IMR-90 (cell line): ENCODE data around the gene TSTD2. TPM values are rescaled to one million over a fixed set of nuclear protein-coding genes. Genes with fewer than 3 reads are reported as not detected.

ENCODE experiments used
- ATAC-seq: fragments of 200-7000 bp; cut with Tn5 transposase; 2 replicates; pipeline ENCODE4 v1.9.1; 2020; ENCODE audit warnings: low read depth, mild to moderate bottlenecking, moderate library complexity
- BruUV-seq: library from RNA; stranded (reverse); fragments of 400-500 nt; replicated peaks from 2 replicates; lab custom pipeline; 2021; lab: Mats Ljungman, UMichigan
- CTCF ChIA-PET: fragments of 300-600 bp; formaldehyde crosslinking; extraction: SDS; loops from one replicate; lab custom pipeline; 2021; ENCODE audit warnings: antibody characterized with exemption; lab: Yijun Ruan, JAX
- POLR2A ChIA-PET: fragments of 300-600 bp; sonication (Branson Sonifier 250); formaldehyde crosslinking; loops from one replicate; lab custom pipeline; 2022; ENCODE audit warnings: antibody characterized with exemption; ENCODE audit not compliant: unreplicated experiment; lab: Charles Lee
- DNase-seq: peaks from one replicate; pipeline ENCODE4 v3.0.0; 2013
- H2AFZ ChIP-seq: replicated peaks from 2 replicates; pipeline ENCODE3; 2013; ENCODE audit warnings: low read length, mild to moderate bottlenecking; ENCODE audit not compliant: poor library complexity
- H2AK5ac ChIP-seq: 2 replicates; pipeline ENCODE4 v1.6.1; 2013; ENCODE audit warnings: low read depth, low read length, inconsistent platforms
- H2AK9ac ChIP-seq: replicated peaks from 2 replicates; pipeline ENCODE3; 2013; ENCODE audit warnings: mild to moderate bottlenecking, low read depth, low read length, moderate library complexity; ENCODE audit not compliant: poor library complexity
- H2BK120ac ChIP-seq: 2 replicates; pipeline ENCODE4 v1.6.1; 2013; ENCODE audit warnings: low read depth, low read length, inconsistent platforms
- H2BK15ac ChIP-seq: 3 replicates; pipeline ENCODE4 v1.6.1; 2013; ENCODE audit warnings: low read depth, low read length, inconsistent platforms
- H2BK20ac ChIP-seq: 2 replicates; pipeline ENCODE4 v1.6.1; 2013; ENCODE audit warnings: low read depth, mild to moderate bottlenecking, inconsistent platforms, low read length, moderate library complexity
- H2BK5ac ChIP-seq: 2 replicates; pipeline ENCODE4 v1.6.1; 2013; ENCODE audit warnings: mild to moderate bottlenecking, low read depth, low read length, inconsistent platforms; ENCODE audit not compliant: poor library complexity, severe bottlenecking
- H3K14ac ChIP-seq: replicated peaks from 2 replicates; pipeline ENCODE4 v1.6.1; 2013; ENCODE audit warnings: low read depth, low read length, inconsistent platforms
- H3K18ac ChIP-seq: 2 replicates; pipeline ENCODE4 v1.6.1; 2013; ENCODE audit warnings: low read depth, low read length, control low read depth
- H3K23ac ChIP-seq: 2 replicates; pipeline ENCODE4 v1.6.1; 2013; ENCODE audit warnings: low read depth, low read length, inconsistent platforms
- H3K27ac ChIP-seq: 2 replicates; pipeline ENCODE4 v1.5.1; 2013; ENCODE audit warnings: mild to moderate bottlenecking, control low read depth, low read length; ENCODE audit not compliant: insufficient read depth
- H3K27me3 ChIP-seq: 2 replicates; pipeline ENCODE4 v1.6.1; 2013; ENCODE audit warnings: low read length; ENCODE audit not compliant: control insufficient read depth, insufficient read depth
- H3K36me3 ChIP-seq: 2 replicates; pipeline ENCODE4 v1.6.1; 2013; ENCODE audit warnings: low read length, mixed read lengths; ENCODE audit not compliant: control insufficient read depth, insufficient read depth
- H3K4ac ChIP-seq: 2 replicates; pipeline ENCODE4 v1.6.1; 2013; ENCODE audit warnings: low read depth, low read length, inconsistent platforms
- H3K4me1 ChIP-seq: 2 replicates; pipeline ENCODE4 v1.6.1; 2013; ENCODE audit warnings: low read length, mixed read lengths; ENCODE audit not compliant: control insufficient read depth, insufficient read depth
- H3K4me2 ChIP-seq: 2 replicates; pipeline ENCODE4 v1.6.1; 2013; ENCODE audit warnings: low read depth, mild to moderate bottlenecking, control low read depth, low read length, moderate library complexity
- H3K4me3 ChIP-seq: 2 replicates; pipeline ENCODE4 v1.5.1; 2013; ENCODE audit warnings: low read depth, mild to moderate bottlenecking, control low read depth, low read length, moderate library complexity; ENCODE audit not compliant: insufficient read depth
- H3K56ac ChIP-seq: 2 replicates; pipeline ENCODE4 v1.6.1; 2013; ENCODE audit warnings: low read length, inconsistent platforms; ENCODE audit not compliant: insufficient read depth; ENCODE audit errors: extremely low read depth
- H3K79me1 ChIP-seq, 2 experiments: 2 replicates each; pipeline ENCODE4 v1.6.1; 2013; ENCODE audit warnings: low read length in 2 of 2, inconsistent platforms in 1 of 2, low read depth in 1 of 2
- H3K9ac ChIP-seq: 2 replicates; pipeline ENCODE4 v1.6.1; 2013; ENCODE audit warnings: low read depth, low read length, control low read depth
- H3K9me1 ChIP-seq: 2 replicates; pipeline ENCODE4 v1.6.1; 2013; ENCODE audit warnings: low read length, inconsistent platforms; ENCODE audit not compliant: insufficient read depth
- H3K9me3 ChIP-seq: 2 replicates; pipeline ENCODE4 v1.6.1; 2013; ENCODE audit warnings: low read length; ENCODE audit not compliant: control insufficient read depth, insufficient read depth
- H4K20me1 ChIP-seq: 2 replicates; pipeline ENCODE4 v1.6.1; 2013; ENCODE audit warnings: low read length, inconsistent platforms; ENCODE audit not compliant: insufficient read depth
- H4K5ac ChIP-seq: 2 replicates; pipeline ENCODE4 v1.6.1; 2013; ENCODE audit warnings: mild to moderate bottlenecking, low read depth, low read length, control low read depth
- H4K8ac ChIP-seq, 2 experiments: 2 replicates each; pipeline ENCODE4 v1.6.1; 2013; ENCODE audit warnings: low read depth in 2 of 2, low read length in 2 of 2, control low read depth in 1 of 2, inconsistent platforms in 1 of 2
- H4K91ac ChIP-seq: 2 replicates; pipeline ENCODE4 v1.6.1; 2013; ENCODE audit warnings: low read depth, low read length, inconsistent platforms; ENCODE audit not compliant: insufficient read depth
- BHLHE40 ChIP-seq: fragments of 150-350 bp; IDR thresholded peaks from 2 replicates; pipeline ENCODE4 v1.6.1; 2016; ENCODE audit warnings: mild to moderate bottlenecking, low read depth, low read length
- CEBPB ChIP-seq: IDR thresholded peaks from 2 replicates; pipeline ENCODE4 v1.6.1; 2012; ENCODE audit warnings: low read depth, low read length, improper control_type of control experiment
- CHD1 ChIP-seq: IDR thresholded peaks from 2 replicates; pipeline ENCODE4 v1.6.1; 2012; ENCODE audit warnings: low read depth, low read length, improper control_type of control experiment
- FOS ChIP-seq: fragments of 150-350 bp; IDR thresholded peaks from 2 replicates; pipeline ENCODE4 v1.6.1; 2016; ENCODE audit warnings: low read depth, low read length
- MAFK ChIP-seq: IDR thresholded peaks from 2 replicates; pipeline ENCODE4 v1.6.1; 2012; ENCODE audit warnings: low read depth, low read length, improper control_type of control experiment
- MAZ ChIP-seq: IDR thresholded peaks from 2 replicates; pipeline ENCODE4 v1.6.1; 2012; ENCODE audit warnings: low read depth, mild to moderate bottlenecking, low read length, improper control_type of control experiment, moderate library complexity, borderline replicate concordance
- MXI1 ChIP-seq: IDR thresholded peaks from 2 replicates; pipeline ENCODE4 v1.6.1; 2012; ENCODE audit warnings: low read depth, mild to moderate bottlenecking, low read length, moderate library complexity, borderline replicate concordance
- NFE2L2 ChIP-seq: fragments of 150-350 bp; IDR thresholded peaks from 2 replicates; pipeline ENCODE4 v1.6.1; 2016; ENCODE audit warnings: low read depth, mild to moderate bottlenecking, low read length
- POLR2A ChIP-seq: IDR thresholded peaks from 2 replicates; pipeline ENCODE4 v1.6.1; 2012; ENCODE audit warnings: mild to moderate bottlenecking, low read depth, low read length
- RAD21 ChIP-seq: IDR thresholded peaks from 2 replicates; pipeline ENCODE4 v1.6.1; 2012; ENCODE audit warnings: low read length, improper control_type of control experiment
- RCOR1 ChIP-seq: IDR thresholded peaks from 2 replicates; pipeline ENCODE4 v1.6.1; 2012; ENCODE audit warnings: mild to moderate bottlenecking, low read length, improper control_type of control experiment; ENCODE audit not compliant: insufficient replicate concordance
- RFX5 ChIP-seq: IDR thresholded peaks from 2 replicates; pipeline ENCODE4 v1.8.0; 2012; ENCODE audit warnings: low read depth, mild to moderate bottlenecking, low read length, moderate library complexity
- SMC3 ChIP-seq: fragments of 150-350 bp; IDR thresholded peaks from 2 replicates; pipeline ENCODE4 v1.6.1; 2016; ENCODE audit warnings: low read depth, mild to moderate bottlenecking, antibody characterized with exemption, low read length, moderate library complexity
- WGBS, 2 experiments: methylation state at CpG; one replicate each; pipeline versions ENCODE4 v1.1.5 to v1.1.7; 2013; ENCODE audit warnings: missing lambda C conversion rate in 2 of 2; ENCODE audit not compliant: insufficient read length in 1 of 2; ENCODE audit errors: extremely low coverage in 2 of 2; 5-methylcytosine and 5-hydroxymethylcytosine counted together
- dilution Hi-C: fragments of 300-500 bp; cut with HindIII; formaldehyde crosslinking; loops from one replicate; pipeline ENCODE4 v1.14.3; 2018; ENCODE audit warnings: low sequenced_read_pairs; ENCODE audit not compliant: unreplicated experiment
- in situ Hi-C: fragments of 300-500 bp; cut with MboI; formaldehyde crosslinking; loops from 3 replicates; pipeline ENCODE4 v1.14.3; 2019; ENCODE audit warnings: low sequenced_read_pairs, inconsistent platforms, mixed read lengths
- intact Hi-C: fragments of 100-400 bp; cut with micrococcal nuclease; formaldehyde crosslinking; loops from 2 replicates; pipeline ENCODE4 v1.10.0; 2022
- polyA plus RNA-seq, 3 experiments: library from polyadenylated mRNA; depleted of rRNA; stranded (reverse); fragments of >200 nt; gene quantifications; 2 replicates each; pipeline ENCODE4 v1.2.3, GENCODE V29; 2012; ENCODE audit warnings: low replicate concordance in 1 of 3
- total RNA-seq: library from RNA; depleted of rRNA; stranded (reverse); fragments of >200 nt; gene quantifications from 2 replicates; pipeline ENCODE4 v1.2.3, GENCODE V29; 2012
- TF ChIP-seq, protein P1 (sequence below): fragments of 150-350 bp; IDR thresholded peaks from 2 replicates; pipeline ENCODE4 v1.6.1; 2017; ENCODE audit warnings: mild to moderate bottlenecking, antibody characterized with exemption, low read length, low read depth
- TF ChIP-seq, protein P2 (sequence below): fragments of 150-350 bp; IDR thresholded peaks from 2 replicates; pipeline ENCODE4 v1.6.1; 2016; ENCODE audit warnings: low read depth, mild to moderate bottlenecking, low read length, moderate library complexity, borderline replicate concordance
- TF ChIP-seq, protein P3 (sequence below): conservative IDR thresholded peaks from 2 replicates; pipeline ENCODE4 v1.5.1; 2012; ENCODE audit warnings: mild to moderate bottlenecking, low read depth, low read length, improper control_type of control experiment

Gene TSTD2
- total and polyA plus RNA-seq, 2 of the 4 experiments (the other 2 are of a cell fraction) = 11.2 to 16.3 TPM

DNA sequence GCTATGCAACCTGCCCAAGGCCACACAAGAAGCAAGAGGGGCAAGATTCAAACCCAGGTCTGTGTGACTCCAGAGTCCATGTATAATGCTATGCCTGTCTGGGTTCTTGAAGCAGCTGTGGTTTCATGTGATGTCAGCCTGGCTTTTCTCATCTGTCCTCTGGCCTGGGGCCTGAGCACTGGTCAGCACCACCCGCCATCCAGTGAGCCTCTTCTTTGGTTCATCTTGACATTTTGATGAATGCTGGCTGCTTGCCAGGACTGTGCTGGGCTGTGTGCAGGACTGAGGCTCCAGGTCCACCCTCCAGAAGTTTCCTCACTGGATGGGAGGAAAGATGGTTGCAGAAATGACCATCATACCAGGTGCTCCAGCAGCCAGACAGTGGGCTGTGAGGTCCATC is 61.5 kb downstream of the TSTD2 start:
- H3K56ac ChIP-seq = no peak overlapping the region
- no peak overlapping the region for H2BK15ac ChIP-seq
- ATAC-seq (no peak), DNase-seq (no peak)
- no TSS peak for BruUV-seq
- no peaks in the 10 kb centered on the region for H3K27me3 ChIP-seq
- no peak overlapping the region for H3K27ac ChIP-seq
- H2BK20ac ChIP-seq = no peak overlapping the region
- no peak overlapping the region for H2AK5ac ChIP-seq
- H3K23ac ChIP-seq = no peak overlapping the region
- no peak overlapping the region for H4K91ac ChIP-seq
- no peak overlapping the region for H3K14ac ChIP-seq
- no peak overlapping the region for H4K5ac ChIP-seq
- no peak overlapping the region for H3K4me2 ChIP-seq
- in situ Hi-C loops = no loop called here
- no peak overlapping the region for H3K4ac ChIP-seq
- ChIA-PET POLR2A (no interaction called here), CTCF (no interaction called here)
- TF ChIP-seq NFE2L2 (no peak), FOS (no peak), CEBPB (no peak), SMC3 (no peak), POLR2A (no peak), MXI1 (no peak), CHD1 (no peak), RCOR1 (no peak), BHLHE40 (no peak), MAFK (no peak), MAZ (no peak), RFX5 (no peak), RAD21 (no peak)
- TF ChIP-seq, protein P1, sequence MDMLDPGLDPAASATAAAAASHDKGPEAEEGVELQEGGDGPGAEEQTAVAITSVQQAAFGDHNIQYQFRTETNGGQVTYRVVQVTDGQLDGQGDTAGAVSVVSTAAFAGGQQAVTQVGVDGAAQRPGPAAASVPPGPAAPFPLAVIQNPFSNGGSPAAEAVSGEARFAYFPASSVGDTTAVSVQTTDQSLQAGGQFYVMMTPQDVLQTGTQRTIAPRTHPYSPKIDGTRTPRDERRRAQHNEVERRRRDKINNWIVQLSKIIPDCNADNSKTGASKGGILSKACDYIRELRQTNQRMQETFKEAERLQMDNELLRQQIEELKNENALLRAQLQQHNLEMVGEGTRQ = no peak
- TF ChIP-seq, protein P2, sequence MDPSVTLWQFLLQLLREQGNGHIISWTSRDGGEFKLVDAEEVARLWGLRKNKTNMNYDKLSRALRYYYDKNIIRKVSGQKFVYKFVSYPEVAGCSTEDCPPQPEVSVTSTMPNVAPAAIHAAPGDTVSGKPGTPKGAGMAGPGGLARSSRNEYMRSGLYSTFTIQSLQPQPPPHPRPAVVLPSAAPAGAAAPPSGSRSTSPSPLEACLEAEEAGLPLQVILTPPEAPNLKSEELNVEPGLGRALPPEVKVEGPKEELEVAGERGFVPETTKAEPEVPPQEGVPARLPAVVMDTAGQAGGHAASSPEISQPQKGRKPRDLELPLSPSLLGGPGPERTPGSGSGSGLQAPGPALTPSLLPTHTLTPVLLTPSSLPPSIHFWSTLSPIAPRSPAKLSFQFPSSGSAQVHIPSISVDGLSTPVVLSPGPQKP = no peak
- TF ChIP-seq, protein P3, sequence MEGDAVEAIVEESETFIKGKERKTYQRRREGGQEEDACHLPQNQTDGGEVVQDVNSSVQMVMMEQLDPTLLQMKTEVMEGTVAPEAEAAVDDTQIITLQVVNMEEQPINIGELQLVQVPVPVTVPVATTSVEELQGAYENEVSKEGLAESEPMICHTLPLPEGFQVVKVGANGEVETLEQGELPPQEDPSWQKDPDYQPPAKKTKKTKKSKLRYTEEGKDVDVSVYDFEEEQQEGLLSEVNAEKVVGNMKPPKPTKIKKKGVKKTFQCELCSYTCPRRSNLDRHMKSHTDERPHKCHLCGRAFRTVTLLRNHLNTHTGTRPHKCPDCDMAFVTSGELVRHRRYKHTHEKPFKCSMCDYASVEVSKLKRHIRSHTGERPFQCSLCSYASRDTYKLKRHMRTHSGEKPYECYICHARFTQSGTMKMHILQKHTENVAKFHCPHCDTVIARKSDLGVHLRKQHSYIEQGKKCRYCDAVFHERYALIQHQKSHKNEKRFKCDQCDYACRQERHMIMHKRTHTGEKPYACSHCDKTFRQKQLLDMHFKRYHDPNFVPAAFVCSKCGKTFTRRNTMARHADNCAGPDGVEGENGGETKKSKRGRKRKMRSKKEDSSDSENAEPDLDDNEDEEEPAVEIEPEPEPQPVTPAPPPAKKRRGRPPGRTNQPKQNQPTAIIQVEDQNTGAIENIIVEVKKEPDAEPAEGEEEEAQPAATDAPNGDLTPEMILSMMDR = no peak
- H2AK9ac ChIP-seq = no peak overlapping the region
- H3K9me1 ChIP-seq = no peaks in the 10 kb centered on the region
- H3K4me1 ChIP-seq = peaks cover 2% of the 10 kb centered on the region; the same call in 1 of the 2 replicates
- 83% methylated on average over 1 of the region's 1 CpG; no CpG with 5 or more reads in 1 of the 2 experiments for WGBS, 2 experiments
- H2BK5ac ChIP-seq = no peak overlapping the region
- no peak overlapping the region for H3K9ac ChIP-seq
- no peak overlapping the region for H4K8ac ChIP-seq
- no peak overlapping the region for H3K4me3 ChIP-seq
- no peak overlapping the region for H3K18ac ChIP-seq
- intact Hi-C loops = no loop called here
- H4K20me1 ChIP-seq = no peaks in the 10 kb centered on the region
- H2AFZ ChIP-seq = no peak overlapping the region
- H2BK120ac ChIP-seq = no peak overlapping the region
- dilution Hi-C loops = no loop called here
- H3K9me3 ChIP-seq = no peaks in the 10 kb centered on the region
- H3K79me1 ChIP-seq = no peaks in the 10 kb centered on the region
- H3K36me3 ChIP-seq = peaks cover 12% of the 10 kb centered on the region
